Naive thymus-derived CD4-positive, alpha-beta T cell (primary cell): ENCODE measurements around the gene ABCG1. TPM values are rescaled to one million over a fixed set of nuclear protein-coding genes. Genes with fewer than 3 reads are reported as not detected.

Source experiments
- ATAC-seq: fragments of 150-1000 bp; cut with Tn5 transposase; 2 replicates; pipeline ENCODE4 v1.10.0; 2021; ENCODE audit warnings: mild to moderate bottlenecking, moderate library complexity
- CTCF ChIA-PET: fragments of 350-600 bp; sonication (Branson Sonifier 250); formaldehyde crosslinking; loops from one replicate; lab custom pipeline; 2021; ENCODE audit warnings: antibody characterized with exemption; lab: Charles Lee
- POLR2A ChIA-PET: fragments of 350-600 bp; sonication (Branson Sonifier 250); formaldehyde crosslinking; loops from one replicate; lab custom pipeline; 2021; ENCODE audit warnings: antibody characterized with exemption, inconsistent platforms; lab: Charles Lee
- DNase-seq, 9 donors: peaks; one replicate each; pipeline versions ENCODE4 v3.0.0 to v3.0.0-alpha.2; 2020 to 2022; ENCODE audit warnings: mixed read lengths in 1 of 9
- H3K27ac ChIP-seq: one replicate; pipeline ENCODE4 v1.7.0; 2013; ENCODE audit warnings: mild to moderate bottlenecking, low read depth, low read length, moderate library complexity
- H3K27me3 ChIP-seq, 2 donors: one replicate each; pipeline ENCODE4 v1.7.0; 2013; ENCODE audit warnings: low read length in 2 of 2, mild to moderate bottlenecking in 2 of 2, moderate library complexity in 2 of 2; ENCODE audit not compliant: control insufficient read depth in 2 of 2, insufficient read depth in 2 of 2
- H3K36me3 ChIP-seq, 3 experiments: 1 replicate in 2 of 3; 2 replicates in 1 of 3; pipeline ENCODE4 v1.7.0; 2013; ENCODE audit warnings: low read length in 3 of 3, mild to moderate bottlenecking in 3 of 3, moderate library complexity in 1 of 3; ENCODE audit not compliant: insufficient read depth in 3 of 3, control insufficient read depth in 2 of 3
- H3K4me1 ChIP-seq, 2 donors: one replicate each; pipeline ENCODE4 v1.7.0; 2013; ENCODE audit warnings: low read length in 2 of 2, mild to moderate bottlenecking in 2 of 2, moderate library complexity in 1 of 2; ENCODE audit not compliant: control insufficient read depth in 2 of 2, insufficient read depth in 2 of 2
- H3K4me3 ChIP-seq: 2 replicates; pipeline ENCODE4 v1.7.0; 2013; ENCODE audit warnings: mild to moderate bottlenecking, low read length
- H3K9me3 ChIP-seq, 3 experiments: 1 replicate in 2 of 3; 2 replicates in 1 of 3; pipeline ENCODE4 v1.7.0; 2013; ENCODE audit warnings: low read length in 3 of 3; ENCODE audit not compliant: control insufficient read depth in 2 of 3
- H3K27ac Mint-ChIP-seq, 9 donors: one replicate each; pipeline ENCODE4 v1.8.0; 2020 to 2022; ENCODE audit warnings: mixed read lengths in 9 of 9, mild to moderate bottlenecking in 8 of 9, moderate library complexity in 5 of 9, inconsistent platforms in 2 of 9
- H3K27me3 Mint-ChIP-seq, 5 donors: one replicate each; pipeline ENCODE4 v1.8.0; 2021 to 2022; ENCODE audit warnings: mixed read lengths in 5 of 5, mild to moderate bottlenecking in 1 of 5
- H3K36me3 Mint-ChIP-seq, 5 donors: one replicate each; pipeline ENCODE4 v1.8.0; 2020 to 2022; ENCODE audit warnings: mixed read lengths in 5 of 5, mild to moderate bottlenecking in 3 of 5, inconsistent platforms in 1 of 5
- H3K4me1 Mint-ChIP-seq, 7 donors: one replicate each; pipeline ENCODE4 v1.8.0; 2020 to 2022; ENCODE audit warnings: mixed read lengths in 7 of 7, mild to moderate bottlenecking in 3 of 7, inconsistent platforms in 1 of 7
- H3K4me3 Mint-ChIP-seq, 10 donors: one replicate each; pipeline ENCODE4 v1.8.0; 2020 to 2022; ENCODE audit warnings: mild to moderate bottlenecking in 10 of 10, mixed read lengths in 10 of 10, moderate library complexity in 6 of 10, inconsistent platforms in 2 of 10
- H3K9me3 Mint-ChIP-seq, 11 donors: one replicate each; pipeline ENCODE4 v1.8.0; 2020 to 2022; ENCODE audit warnings: mixed read lengths in 11 of 11, mild to moderate bottlenecking in 4 of 11, inconsistent platforms in 1 of 11, moderate library complexity in 1 of 11
- intact Hi-C, 2 donors: fragments of 100-400 bp; cut with micrococcal nuclease; formaldehyde crosslinking; loops; one replicate each; pipeline ENCODE4 v1.15.1; 2023
- polyA plus RNA-seq, 2 donors: library from polyadenylated mRNA; unstranded; fragments of 300-500 nt; fragmentation: Illumina TruSeq; gene quantifications; one replicate each; pipeline ENCODE4 v1.2.3, GENCODE V29; 2021
- total RNA-seq, 6 experiments: library from RNA in 5 of 6; stranded (reverse) in 5 of 6; gene quantifications; 1 replicate in 5 of 6; 2 replicates in 1 of 6; pipeline ENCODE4 v1.2.3 and lab custom pipeline; 2021 to 2026

ABCG1 gene
- total and polyA plus RNA-seq, 7 experiments from 2014 or later: 0.67 to 49.7 (median 17.0) TPM

DNA sequence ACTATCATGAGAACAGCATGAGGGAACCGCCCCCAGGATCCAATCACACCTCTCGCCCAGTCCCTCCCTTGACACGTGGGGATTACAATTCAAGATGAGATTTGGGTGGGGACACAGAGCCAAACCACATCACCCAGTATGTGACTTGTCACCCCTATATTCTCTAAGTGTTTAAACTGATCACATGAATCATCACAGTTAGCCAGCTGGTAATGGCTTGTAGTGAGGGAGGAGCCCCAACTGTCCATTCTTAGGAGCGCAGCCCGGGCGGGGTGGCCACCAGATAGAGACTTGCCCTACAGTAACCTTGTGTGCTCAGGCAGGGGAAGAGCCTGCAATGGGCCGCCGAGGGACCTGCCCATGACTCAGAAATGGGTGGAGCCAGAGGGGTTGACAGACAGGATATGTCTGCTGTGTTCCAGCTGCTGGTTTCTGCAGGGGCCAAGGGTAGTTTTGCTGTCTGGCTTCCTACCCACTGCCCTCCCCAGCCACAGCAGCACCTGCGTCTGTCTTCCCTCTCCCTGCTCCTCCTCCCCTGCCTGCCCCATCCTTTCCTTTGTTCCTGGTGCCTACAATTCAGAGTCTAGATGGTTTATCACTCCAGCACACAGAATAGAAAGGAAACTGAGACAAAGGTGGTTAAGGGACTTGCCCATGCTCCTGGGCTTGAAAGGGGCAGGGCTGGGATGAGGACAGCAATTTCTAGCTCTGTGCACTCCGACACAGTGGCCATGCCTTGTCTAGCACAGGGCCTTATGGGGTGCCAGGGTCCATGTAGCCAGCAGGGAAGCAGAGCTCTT lies 9.2 kb downstream of the ABCG1 start:
- H3K4me3 ChIP-seq: peak overlapping the region; percentile 29
- peak overlapping the region; percentile 47 to 77 (median 70) for H3K4me3 Mint-ChIP-seq
- H3K27me3 ChIP-seq: no peaks in the 10 kb centered on the region
- H3K27ac Mint-ChIP-seq: peak overlapping the region; percentile 78 to 96 (median 90)
- ATAC-seq: peak; percentile 94
- POLR2A ChIA-PET: interaction anchor here (0.7 to 2.8 kb wide), 3 partner anchors 8 to 40 kb away, joined by 3 to 10 read pairs (median 3); partner anchors contain the start of gene ABCG1
- H3K4me1 ChIP-seq: peaks cover 44 to 45% of the 10 kb centered on the region in 2 donors
- peak; percentile 72 to 97 (median 80) for DNase-seq
- peak overlapping the region; percentile 71 for H3K27ac ChIP-seq
- H3K27me3 Mint-ChIP-seq: no peaks in the 10 kb centered on the region
- H3K9me3 Mint-ChIP-seq: peaks cover 0 to 7% (median 0%) of the 10 kb centered on the region in 11 donors
- H3K36me3 Mint-ChIP-seq: peaks cover 2 to 40% (median 20%) of the 10 kb centered on the region in 5 donors
- H3K9me3 ChIP-seq: no peaks in the 10 kb centered on the region
- intact Hi-C loops: loop anchor here (1.0 to 2.0 kb wide), 6 partner anchors 8 to 187 kb away; no protein-coding TSS in a partner anchor
- H3K36me3 ChIP-seq: peaks cover 2 to 16% (median 4%) of the 10 kb centered on the region in 3 experiments
- H3K4me1 Mint-ChIP-seq: peaks cover 41 to 92% (median 86%) of the 10 kb centered on the region in 7 donors
- CTCF ChIA-PET: interaction anchor here (1.0 kb wide), 1 partner anchor 8 kb away, joined by 4 read pairs; no protein-coding TSS in a partner anchor

DNA sequence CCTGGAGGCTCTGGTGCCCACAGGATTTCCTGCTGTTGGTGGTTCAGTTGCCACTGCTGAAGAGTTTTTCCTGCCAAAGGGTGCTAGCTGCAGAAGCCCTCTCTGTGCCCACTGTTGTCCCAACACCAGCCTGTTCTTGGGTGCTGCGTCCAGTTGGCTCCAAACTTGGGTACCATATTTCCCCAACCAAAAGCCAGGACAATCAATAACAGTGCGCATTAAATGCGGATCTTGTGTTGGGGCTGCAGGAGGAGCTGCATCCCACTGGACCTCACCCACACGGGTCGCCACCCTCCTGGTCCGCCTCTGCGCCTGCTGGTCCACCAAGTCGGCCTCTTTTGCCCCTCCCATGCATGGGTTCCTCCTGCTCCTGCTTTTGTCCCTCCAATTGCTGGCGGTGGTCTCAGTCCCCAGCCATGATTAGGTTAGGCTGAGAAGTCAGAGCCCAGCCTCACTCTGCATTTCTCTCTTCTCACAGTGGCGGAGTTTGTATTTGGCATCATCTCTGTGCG lies 9.8 kb downstream of the ABCG1 start:
- peaks cover 0 to 41% (median 20%) of the 10 kb centered on the region in 5 donors for H3K36me3 Mint-ChIP-seq

DNA sequence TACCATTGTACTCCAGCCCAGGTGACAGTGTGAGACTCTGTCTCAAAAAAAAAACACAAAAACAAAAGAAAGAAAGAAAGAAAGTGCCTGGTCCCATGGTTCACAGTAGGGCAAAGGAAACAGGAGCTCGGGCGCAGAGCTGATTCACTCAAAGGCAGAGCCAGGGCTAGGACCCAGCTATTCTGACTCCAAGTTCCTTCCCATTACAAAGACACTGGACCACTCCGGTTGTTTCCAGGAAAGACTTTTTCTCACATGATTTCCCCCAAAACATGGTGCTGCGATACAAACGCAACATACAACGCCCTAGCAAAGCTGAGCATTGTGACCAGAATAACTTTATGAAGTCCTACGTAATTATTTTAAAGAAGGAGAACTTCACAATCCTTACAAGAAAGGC lies 10.7 kb downstream of the ABCG1 start:
- ChIA-PET CTCF (no interaction called here), POLR2A (interaction anchor here (1.3 to 2.8 kb wide), 3 partner anchors 10 to 44 kb away, joined by 3 to 10 read pairs (median 4); partner anchors contain the start of gene ABCG1)
- H3K4me1 Mint-ChIP-seq: peaks cover 41 to 99% (median 94%) of the 10 kb centered on the region in 7 donors
- ATAC-seq (no peak), DNase-seq (no peak)
- intact Hi-C loops: loop anchor here (2.0 to 10.0 kb wide), 6 partner anchors 65 to 805 kb away; partner anchors contain the start of genes MX1 (in 1 of the 2) and PKNOX1 (in 1 of the 2)
- H3K27ac Mint-ChIP-seq: peak overlapping the region in 6 of 9 donors; percentile 28 to 96 (median 80)
- peak overlapping the region in 3 of 10 donors; percentile 19 to 33 (median 19) for H3K4me3 Mint-ChIP-seq
- Histone ChIP-seq H3K27ac (no peak overlapping the region), H3K27me3 (no peaks in the 10 kb centered on the region), H3K4me1 (peaks cover 58 to 59% of the 10 kb centered on the region in 2 donors), H3K9me3 (no peaks in the 10 kb centered on the region), H3K36me3 (peaks cover 2 to 12% (median 4%) of the 10 kb centered on the region in 3 experiments), H3K4me3 (no peak overlapping the region)
- H3K27me3 Mint-ChIP-seq: no peaks in the 10 kb centered on the region
- H3K36me3 Mint-ChIP-seq: peaks cover 0 to 41% (median 20%) of the 10 kb centered on the region in 5 donors
- peaks cover 0 to 7% (median 0%) of the 10 kb centered on the region in 11 donors for H3K9me3 Mint-ChIP-seq

More for the DNA sequence above, 9.8 kb downstream of the ABCG1 start:
- Histone ChIP-seq H3K36me3 (peaks cover 2 to 12% (median 4%) of the 10 kb centered on the region in 3 experiments), H3K9me3 (no peaks in the 10 kb centered on the region), H3K4me1 (peaks cover 51% of the 10 kb centered on the region in 2 donors), H3K27ac (peak overlapping the region; percentile 71), H3K4me3 (peak overlapping the region; percentile 29), H3K27me3 (no peaks in the 10 kb centered on the region)
- ChIA-PET CTCF (interaction anchor here (1.0 kb wide), 1 partner anchor 9 kb away, joined by 4 read pairs; no protein-coding TSS in a partner anchor), POLR2A (interaction anchor here (0.7 to 2.8 kb wide), 3 partner anchors 9 to 40 kb away, joined by 3 to 10 read pairs (median 3); partner anchors contain the start of gene ABCG1)
- Mint-ChIP-seq H3K4me3 (peak overlapping the region; percentile 26 to 77 (median 70)), H3K27me3 (no peaks in the 10 kb centered on the region), H3K9me3 (peaks cover 0 to 7% (median 0%) of the 10 kb centered on the region in 11 donors), H3K4me1 (peaks cover 42 to 92% (median 87%) of the 10 kb centered on the region in 7 donors), H3K27ac (peak overlapping the region; percentile 53 to 96 (median 90))
- DNase-seq (no peak), ATAC-seq (no peak)
- intact Hi-C loops: loop anchor here (1.0 to 2.0 kb wide), 6 partner anchors 8 to 187 kb away; no protein-coding TSS in a partner anchor

DNA sequence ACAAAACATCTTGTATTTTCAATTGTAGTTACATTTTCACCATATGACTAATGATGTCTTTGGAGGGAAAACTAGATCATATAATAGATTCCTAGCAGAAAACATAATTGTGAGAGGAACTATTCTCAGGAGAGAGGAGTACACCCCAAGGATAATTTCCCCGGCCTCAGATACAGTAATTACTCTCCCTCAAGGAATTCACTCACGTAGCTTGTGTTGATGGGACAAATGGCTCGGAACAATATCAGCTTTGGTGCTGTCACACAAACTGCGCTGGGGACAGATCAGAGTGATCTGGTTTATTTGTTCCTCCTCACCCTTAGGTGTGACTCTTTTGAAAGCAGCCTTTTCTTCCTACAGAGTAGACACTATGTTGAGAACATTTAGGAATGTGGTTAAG lies 11.2 kb downstream of the ABCG1 start:
- no peaks in the 10 kb centered on the region for H3K27me3 Mint-ChIP-seq
- Histone ChIP-seq H3K27ac (no peak overlapping the region), H3K36me3 (peaks cover 2 to 12% (median 4%) of the 10 kb centered on the region in 3 experiments), H3K4me1 (peaks cover 62 to 63% of the 10 kb centered on the region in 2 donors), H3K4me3 (no peak overlapping the region), H3K27me3 (no peaks in the 10 kb centered on the region), H3K9me3 (no peaks in the 10 kb centered on the region)
- ATAC-seq (no peak), DNase-seq (no peak)
- POLR2A ChIA-PET: interaction anchor here (1.3 to 2.8 kb wide), 3 partner anchors 10 to 45 kb away, joined by 3 to 10 read pairs (median 4); partner anchors contain the start of gene ABCG1
- H3K9me3 Mint-ChIP-seq: peaks cover 0 to 7% (median 0%) of the 10 kb centered on the region in 11 donors
- CTCF ChIA-PET: no interaction called here
- H3K4me3 Mint-ChIP-seq: peak overlapping the region in 4 of 10 donors; percentile 12 to 51 (median 19)
- intact Hi-C loops: loop anchor here in 1 of 2 donors (5.0 to 10.0 kb wide), 4 partner anchors 165 to 805 kb away; partner anchors contain the start of genes MX1 and PKNOX1
- H3K27ac Mint-ChIP-seq: peak overlapping the region in 5 of 9 donors; percentile 28 to 96 (median 59)
- peaks cover 0 to 38% (median 20%) of the 10 kb centered on the region in 5 donors for H3K36me3 Mint-ChIP-seq
- peaks cover 43 to 100% (median 92%) of the 10 kb centered on the region in 7 donors for H3K4me1 Mint-ChIP-seq

DNA sequence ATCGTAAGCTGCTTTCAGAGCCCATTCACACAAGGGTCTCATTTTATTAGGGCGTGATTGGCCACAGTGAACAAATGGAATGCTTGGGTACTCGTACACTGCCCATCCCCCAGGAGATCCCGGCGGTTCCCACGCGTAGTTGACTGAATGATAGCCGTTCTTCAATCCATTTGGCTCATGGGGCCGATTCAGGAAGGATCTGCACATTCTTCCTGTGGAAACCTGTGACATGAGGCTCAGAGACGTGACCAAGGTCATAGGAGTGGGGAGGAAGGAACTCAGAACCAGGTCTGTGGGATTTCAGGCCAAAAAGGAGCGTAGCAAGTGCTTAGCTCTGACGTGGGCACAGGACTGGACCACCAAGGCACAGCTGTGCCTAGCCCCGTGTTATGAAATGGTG lies 11.7 kb downstream of the ABCG1 start:
- POLR2A ChIA-PET: interaction anchor here (0.6 to 2.8 kb wide), 3 partner anchors 10 to 589 kb away, joined by 3 to 10 read pairs (median 4); partner anchors contain the start of gene ABCG1
- no peak for ATAC-seq
- peaks cover 48 to 100% (median 92%) of the 10 kb centered on the region in 7 donors for H3K4me1 Mint-ChIP-seq
- H3K4me1 ChIP-seq: peaks cover 67% of the 10 kb centered on the region in 2 donors
- H3K27ac ChIP-seq: no peak overlapping the region
- DNase-seq: no peak
- peaks cover 0 to 7% (median 0%) of the 10 kb centered on the region in 11 donors for H3K9me3 Mint-ChIP-seq
- H3K9me3 ChIP-seq: no peaks in the 10 kb centered on the region
- peaks cover 0 to 35% (median 20%) of the 10 kb centered on the region in 5 donors for H3K36me3 Mint-ChIP-seq
- H3K36me3 ChIP-seq: peaks cover under 1 to 10% (median 4%) of the 10 kb centered on the region in 3 experiments
- CTCF ChIA-PET: no interaction called here
- H3K27me3 Mint-ChIP-seq: no peaks in the 10 kb centered on the region
- intact Hi-C loops: loop anchor here in 1 of 2 donors (5.0 to 10.0 kb wide), 4 partner anchors 166 to 806 kb away; partner anchors contain the start of genes MX1 and PKNOX1
- H3K4me3 Mint-ChIP-seq: peak overlapping the region in 1 of 10 donors; percentile 12
- H3K27me3 ChIP-seq: no peaks in the 10 kb centered on the region
- no peak overlapping the region for H3K4me3 ChIP-seq
- peak overlapping the region in 3 of 9 donors; percentile 28 to 96 (median 30) for H3K27ac Mint-ChIP-seq
